Stimulated activated CD8-positive, alpha-beta memory T cell treated with anti-CD3 and anti-CD28 coated beads, Interleukin-15, amount 100 ng/mL, for 24 hours (primary cell): ENCODE measurements around the gene CIT.

Source experiments
- DNase-seq: peaks from one replicate; pipeline ENCODE4 v3.0.0-alpha.2; 2020; ENCODE audit warnings: low read depth

The CIT gene

DNA sequence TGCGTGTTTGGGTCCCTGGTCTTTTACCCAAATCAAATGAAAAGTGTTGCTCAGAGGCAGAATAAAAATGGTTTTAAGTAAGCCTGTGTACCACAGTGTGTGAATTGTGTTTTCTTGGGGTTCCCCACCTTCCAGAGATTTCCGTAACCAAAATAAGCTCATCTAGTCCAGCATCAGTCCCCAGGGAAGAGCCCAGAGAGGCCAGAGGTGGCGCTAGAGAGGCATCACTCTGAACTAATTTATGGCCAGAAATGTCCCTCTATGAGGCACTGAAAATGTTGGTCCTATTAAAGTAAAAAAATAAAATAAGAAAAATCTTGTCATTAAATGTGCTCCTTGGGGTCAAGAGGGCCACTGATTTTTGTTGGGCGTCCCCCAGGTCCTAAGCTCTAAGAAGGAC, 234.1 kb downstream of the CIT start:
- DNase-seq, result no peak
